Gastrocnemius medialis (tissue), 4 donors: ENCODE data around the gene AP3B2.

Experiments
- POLR2A ChIP-seq, 2 donors: fragments of 450-650 bp; IDR thresholded peaks; one replicate each; pipeline ENCODE4 v1.6.1; 2017; ENCODE audit warnings: antibody characterized with exemption in 2 of 2, mild to moderate bottlenecking in 2 of 2, moderate library complexity in 2 of 2
- TF ChIP-seq, protein P1 (sequence below), 5 experiments: fragments of 450-650 bp in 3 of 5; fragments of 200-600 bp in 2 of 5; sonication (generic) in 2 of 5; IDR thresholded peaks in 4 of 5; conservative IDR thresholded peaks in 1 of 5; 1 replicate in 4 of 5; 2 replicates in 1 of 5; pipeline ENCODE4 v1.5.1; 2016 to 2019; ENCODE audit warnings: antibody characterized with exemption in 5 of 5, mild to moderate bottlenecking in 3 of 5, moderate library complexity in 3 of 5

DNA sequence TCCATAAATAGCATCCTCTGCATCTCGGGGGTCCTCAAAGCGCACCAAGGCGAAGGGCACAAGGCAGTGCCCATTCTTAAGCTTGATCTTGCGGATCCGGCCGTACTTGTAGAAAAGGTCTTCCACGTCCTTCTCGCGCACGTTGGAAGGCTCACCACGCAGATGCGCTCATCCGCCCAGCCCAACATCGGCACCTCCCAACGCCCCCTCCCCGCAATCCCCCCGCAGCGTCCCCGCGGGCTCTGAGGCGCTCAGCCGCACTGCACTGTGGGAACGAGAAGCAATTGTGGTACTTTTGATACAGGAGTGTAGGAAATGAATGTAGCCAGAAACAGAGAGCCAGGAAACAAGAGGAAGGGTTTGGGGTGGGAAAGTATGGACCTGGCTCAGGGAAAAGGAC lies 17.5 kb downstream of the AP3B2 start:
- TF ChIP-seq, protein P1, sequence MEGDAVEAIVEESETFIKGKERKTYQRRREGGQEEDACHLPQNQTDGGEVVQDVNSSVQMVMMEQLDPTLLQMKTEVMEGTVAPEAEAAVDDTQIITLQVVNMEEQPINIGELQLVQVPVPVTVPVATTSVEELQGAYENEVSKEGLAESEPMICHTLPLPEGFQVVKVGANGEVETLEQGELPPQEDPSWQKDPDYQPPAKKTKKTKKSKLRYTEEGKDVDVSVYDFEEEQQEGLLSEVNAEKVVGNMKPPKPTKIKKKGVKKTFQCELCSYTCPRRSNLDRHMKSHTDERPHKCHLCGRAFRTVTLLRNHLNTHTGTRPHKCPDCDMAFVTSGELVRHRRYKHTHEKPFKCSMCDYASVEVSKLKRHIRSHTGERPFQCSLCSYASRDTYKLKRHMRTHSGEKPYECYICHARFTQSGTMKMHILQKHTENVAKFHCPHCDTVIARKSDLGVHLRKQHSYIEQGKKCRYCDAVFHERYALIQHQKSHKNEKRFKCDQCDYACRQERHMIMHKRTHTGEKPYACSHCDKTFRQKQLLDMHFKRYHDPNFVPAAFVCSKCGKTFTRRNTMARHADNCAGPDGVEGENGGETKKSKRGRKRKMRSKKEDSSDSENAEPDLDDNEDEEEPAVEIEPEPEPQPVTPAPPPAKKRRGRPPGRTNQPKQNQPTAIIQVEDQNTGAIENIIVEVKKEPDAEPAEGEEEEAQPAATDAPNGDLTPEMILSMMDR (IDR thresholded peaks at IDR 0.05 in 4 of 5, conservative IDR thresholded peaks at IDR 0.05 in 1 of 5): no peak
- TF ChIP-seq POLR2A (IDR thresholded peaks at IDR 0.05): no peak
